ENCODE results near the gene ACIN1. TPM values are rescaled to one million over a fixed set of nuclear protein-coding genes. Genes with fewer than 3 reads are reported as not detected.

ACIN1 gene
- total RNA-seq, 1 donor from 2014 or later = 67.8 TPM

DNA sequence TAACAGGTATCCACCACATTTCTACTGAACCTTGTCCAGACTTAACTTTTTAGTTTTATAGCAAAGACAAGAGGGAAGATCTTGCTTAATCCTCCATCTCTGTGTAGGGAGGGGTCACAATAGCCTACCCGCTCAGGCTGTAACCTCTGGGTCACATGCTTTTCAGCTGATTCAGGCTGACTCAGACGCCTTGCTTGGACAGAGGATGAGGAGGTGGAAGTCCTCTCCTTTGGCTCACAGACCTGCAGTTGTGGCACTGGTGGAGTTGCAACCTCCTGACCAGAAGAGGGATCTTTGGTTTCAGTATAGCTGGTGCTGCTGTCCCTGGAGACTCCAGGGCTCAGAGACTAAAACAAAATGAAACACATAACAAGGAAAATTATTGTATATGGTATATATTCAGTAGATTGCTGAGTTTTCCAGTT, 16.2 kb downstream of the ACIN1 start:
- DNase-seq = no peak

DNA sequence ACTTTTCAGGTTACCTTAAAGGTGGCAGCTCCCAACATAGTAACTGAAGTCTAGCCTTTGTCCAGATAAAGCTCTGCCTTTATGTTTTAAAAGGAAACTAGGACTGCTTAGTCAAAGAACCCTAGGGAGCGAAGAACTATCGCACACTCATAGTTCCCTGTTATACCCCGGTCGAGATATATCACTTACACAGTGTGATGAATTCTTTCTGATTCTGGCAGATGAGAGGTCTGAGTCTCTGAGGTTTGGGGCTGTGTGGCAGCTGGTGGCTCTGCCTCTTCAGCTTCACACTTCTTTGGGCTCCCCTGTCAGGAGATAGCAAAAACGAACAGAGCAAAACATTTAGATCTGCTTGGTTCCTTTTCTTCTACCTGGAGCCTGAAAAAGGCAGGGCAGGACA, 17.0 kb downstream of the ACIN1 start:
- DNase-seq = no peak

DNA sequence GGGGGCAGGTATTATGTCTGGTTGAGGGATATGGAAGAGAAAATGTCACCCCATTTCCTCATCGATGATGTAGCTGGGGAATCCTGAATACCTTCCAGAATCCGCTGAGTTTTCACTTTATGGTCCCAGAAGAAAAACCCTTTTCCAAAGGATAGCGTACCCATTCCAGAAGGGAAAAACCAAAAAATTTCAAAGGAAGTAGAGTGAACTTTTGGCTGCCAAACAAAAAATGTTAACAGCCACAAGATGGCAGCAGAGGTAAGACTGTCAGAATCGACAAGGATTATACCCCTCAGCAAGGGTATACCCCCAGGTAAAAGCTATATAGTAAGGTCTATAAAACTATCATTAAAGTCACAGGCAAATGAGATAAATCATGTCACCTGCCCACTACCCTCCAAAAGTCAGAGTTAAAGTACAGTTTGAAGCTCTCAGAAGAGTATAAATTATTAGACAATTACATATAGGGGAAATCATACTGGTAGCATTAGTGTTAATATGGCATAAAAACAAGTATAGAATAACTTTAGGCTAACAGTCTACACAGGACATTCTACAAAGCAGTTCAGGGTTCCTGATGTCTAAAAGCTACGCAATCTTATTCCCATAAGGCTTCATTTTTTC, 18.0 kb downstream of the ACIN1 start:
- DNase-seq = no peak

DNA sequence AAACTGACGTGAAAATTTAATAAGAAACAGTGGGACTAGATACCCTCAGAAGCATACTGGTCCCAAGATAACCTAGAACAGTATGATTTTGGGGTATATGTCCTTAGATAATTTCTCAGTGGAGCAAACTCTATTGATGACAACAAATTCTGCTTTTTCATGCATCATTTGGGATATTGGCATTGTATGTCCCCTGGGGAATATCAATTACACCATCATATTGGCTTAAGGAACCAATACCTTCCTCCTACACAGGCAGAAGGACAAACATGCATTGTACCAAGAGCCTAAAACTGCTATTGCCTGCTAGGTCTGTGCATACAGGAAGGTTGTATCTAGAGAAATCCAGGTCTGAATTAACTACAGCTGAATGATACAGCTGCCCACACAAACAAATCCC, 20.0 kb downstream of the ACIN1 start:
- DNase-seq = no peak

DNA sequence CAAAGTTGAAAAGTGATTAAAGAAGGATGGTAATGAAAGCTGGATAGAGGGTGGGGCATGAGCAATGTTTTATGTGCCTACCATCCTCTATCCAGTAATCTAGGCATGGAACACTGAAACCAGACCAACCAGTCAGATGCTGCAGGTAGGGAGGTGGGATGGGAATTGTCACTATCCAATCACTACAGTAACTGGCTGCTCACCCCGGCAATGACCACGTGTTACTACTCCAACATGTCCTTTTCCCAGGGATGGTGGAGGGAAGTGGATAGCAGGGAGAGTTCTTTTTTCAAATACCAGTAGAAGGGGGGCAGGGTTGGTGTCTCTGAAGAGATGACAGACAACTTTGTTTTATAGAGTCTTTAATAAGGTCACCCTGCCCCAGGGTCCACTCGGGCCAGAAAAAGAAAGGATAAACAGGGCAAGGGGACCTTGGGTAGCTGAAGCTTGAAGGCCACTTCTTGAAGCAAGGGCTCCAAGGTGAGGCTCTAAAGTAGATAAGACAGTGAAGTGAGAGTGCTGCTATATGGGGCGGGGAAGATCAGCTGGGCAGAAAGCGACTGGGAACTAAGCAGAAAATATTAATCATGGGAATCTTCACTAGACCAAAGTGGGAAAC, 22.9 kb downstream of the ACIN1 start:
- no peak for DNase-seq

DNA sequence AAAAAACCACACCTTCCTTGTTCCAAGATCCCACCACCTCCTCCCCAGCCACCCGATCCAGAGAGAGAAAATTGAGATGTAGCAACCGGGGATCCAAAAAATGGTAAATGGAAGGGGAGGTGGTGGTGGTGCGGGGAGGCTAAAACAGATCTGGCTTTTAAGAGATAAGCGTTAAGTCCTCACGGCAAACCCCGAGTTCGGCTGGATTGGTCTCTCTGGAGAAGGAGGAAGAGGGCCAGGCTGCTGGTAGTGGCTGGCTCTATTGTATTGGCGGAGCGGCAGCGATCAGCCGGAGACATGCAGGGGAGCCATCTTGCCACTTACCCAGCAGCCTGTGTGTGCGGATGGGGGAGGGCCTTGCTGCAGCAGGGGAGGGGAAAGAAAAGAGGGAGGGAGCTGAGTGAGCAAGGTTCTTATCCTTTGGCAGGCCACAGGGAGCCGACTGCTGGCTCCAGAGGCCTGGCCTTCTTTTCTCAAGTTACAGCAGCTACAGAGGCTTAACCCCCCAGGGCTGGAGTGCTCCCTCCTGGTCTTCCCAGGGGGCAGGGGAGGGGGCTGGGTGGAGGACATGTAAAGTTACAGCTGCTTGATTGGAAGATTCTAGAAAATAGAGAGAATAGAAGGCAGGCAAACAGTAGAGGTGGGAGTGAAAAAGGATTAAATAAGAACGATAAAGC, 23.6 kb downstream of the ACIN1 start:
- no peak for DNase-seq

DNA sequence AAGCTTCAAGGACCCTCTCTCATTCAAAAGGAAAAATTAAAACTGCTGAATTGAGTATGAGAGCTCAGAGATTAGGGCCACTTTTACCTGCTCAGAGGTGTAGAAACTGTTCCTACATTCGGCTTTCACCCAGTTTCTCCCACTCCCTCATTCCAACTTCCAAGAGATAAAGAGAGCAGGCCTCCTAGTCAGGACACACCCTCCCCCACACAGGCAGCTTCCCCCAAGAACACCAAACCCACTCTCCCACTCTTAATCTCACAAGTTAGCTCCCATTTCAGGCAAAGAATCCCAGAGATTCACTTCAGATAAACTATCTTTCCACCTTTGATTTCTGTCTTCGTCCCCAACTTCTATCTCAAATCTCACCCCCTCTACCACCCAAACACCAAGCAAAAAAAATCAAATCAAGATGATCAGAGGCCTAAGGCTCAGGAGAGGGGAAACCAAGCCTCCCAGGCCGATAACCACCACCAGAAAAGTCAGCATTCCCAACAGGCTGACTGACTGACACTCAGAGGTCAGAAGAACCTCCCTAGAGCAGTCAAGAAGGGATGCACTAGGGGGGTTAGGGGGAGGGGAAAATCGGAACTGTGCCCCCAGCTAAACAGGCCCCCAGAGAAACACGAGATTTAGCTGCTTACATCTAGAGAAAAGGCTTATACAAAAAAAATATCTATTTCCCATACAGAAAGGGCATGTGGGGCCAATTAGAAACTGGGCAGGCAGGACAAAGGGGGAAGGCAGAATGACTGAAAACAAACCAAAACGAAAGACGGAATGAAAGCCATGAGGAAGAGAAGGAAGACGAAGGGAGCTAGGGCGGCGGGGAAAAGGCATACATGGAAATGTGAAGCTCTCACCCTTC, 24.4 kb downstream of the ACIN1 start:
- DNase-seq = no peak

DNA sequence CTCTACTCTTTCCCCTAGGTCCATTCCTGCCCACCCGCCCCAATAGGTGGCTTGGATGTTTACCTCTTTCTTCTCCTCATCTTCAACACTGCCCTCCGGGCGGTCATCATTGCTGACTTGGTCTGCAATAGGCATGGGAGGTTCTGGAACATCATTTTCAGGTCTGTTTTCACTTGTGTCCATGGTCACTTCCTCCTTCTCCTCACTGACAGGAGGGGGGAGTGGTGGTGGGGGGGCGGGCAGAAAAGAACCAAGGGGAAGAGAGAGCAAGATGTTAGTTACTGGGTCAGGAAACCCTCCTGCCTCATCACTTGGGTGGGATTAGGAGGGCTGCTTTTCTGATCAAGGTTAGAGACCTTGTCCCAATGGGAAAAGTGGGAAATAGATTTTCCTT, 25.5 kb downstream of the ACIN1 start:
- no peak for DNase-seq

DNA sequence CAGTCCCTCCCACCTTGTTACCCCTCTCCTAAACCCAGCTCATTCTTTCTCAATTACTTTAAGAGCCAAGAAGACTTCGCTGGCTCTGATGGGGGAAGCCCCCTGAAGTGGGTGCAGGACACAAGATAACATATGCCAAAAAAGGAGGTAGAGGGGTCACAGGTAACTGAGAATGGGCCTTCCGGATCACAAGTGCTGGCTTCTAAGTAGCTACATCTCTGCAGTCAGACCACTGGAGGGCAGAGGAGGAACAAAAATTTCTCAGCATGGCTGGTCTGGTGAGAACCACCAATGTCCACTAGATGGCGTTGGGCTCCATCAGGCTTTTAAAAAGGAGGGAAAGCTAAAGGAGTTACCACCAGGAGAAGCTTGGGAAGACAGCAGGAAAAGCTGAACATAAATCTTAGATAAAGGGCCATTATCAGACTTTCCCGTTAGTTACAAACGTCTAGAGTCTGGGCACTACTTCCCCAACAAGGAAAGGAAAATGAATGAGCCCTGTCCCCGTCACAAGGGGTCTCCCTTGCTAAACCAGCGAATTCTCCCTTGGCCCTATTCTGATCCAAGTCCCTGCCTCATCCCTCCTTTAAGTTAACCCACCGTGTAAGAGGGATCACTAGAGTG, 26.0 kb downstream of the ACIN1 start:
- DNase-seq = no peak

DNA sequence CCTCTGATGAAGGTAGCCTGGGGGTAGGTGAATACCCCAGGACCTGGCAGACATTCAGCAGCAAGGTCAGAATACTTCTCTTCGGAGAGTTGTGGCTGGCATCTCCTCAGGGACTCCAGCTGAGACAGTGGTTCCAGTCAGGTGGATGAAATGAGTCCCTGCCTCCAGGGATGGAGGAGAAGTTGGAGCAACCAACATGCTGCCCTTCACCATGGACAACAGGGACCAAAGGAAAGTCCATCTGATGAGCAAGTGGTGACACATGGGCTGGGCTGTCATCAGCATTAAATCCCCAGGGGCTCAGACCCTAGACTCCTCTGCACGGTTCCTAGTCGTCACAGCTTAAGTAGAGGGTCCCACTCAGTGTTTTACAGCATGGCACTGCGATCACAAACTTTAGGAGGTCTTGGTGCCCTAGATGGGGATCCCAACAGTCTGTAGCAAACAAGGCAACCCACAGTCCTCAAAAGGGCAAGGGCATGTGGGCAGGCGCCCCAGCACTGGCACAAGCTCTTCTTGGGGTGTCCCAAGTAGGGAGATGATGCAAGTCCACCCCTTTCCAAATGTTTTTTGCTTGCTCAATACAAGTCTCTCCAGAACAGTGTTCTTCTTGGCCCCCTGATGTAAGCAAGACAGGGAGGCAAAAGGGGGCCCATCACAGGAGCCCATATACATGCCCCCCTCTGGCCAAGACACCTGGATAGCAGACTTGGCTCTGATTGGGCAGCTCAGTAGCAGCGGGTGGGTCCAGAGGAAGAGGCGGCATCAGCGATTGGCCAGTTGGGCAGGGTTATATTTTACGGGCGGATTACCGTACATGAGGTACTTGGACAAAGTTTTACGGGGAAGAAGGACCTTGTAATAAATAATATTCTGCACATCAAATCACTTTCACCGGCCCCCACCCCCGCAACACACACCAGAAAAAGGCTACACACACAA, 26.8 kb downstream of the ACIN1 start:
- no peak for DNase-seq

DNA sequence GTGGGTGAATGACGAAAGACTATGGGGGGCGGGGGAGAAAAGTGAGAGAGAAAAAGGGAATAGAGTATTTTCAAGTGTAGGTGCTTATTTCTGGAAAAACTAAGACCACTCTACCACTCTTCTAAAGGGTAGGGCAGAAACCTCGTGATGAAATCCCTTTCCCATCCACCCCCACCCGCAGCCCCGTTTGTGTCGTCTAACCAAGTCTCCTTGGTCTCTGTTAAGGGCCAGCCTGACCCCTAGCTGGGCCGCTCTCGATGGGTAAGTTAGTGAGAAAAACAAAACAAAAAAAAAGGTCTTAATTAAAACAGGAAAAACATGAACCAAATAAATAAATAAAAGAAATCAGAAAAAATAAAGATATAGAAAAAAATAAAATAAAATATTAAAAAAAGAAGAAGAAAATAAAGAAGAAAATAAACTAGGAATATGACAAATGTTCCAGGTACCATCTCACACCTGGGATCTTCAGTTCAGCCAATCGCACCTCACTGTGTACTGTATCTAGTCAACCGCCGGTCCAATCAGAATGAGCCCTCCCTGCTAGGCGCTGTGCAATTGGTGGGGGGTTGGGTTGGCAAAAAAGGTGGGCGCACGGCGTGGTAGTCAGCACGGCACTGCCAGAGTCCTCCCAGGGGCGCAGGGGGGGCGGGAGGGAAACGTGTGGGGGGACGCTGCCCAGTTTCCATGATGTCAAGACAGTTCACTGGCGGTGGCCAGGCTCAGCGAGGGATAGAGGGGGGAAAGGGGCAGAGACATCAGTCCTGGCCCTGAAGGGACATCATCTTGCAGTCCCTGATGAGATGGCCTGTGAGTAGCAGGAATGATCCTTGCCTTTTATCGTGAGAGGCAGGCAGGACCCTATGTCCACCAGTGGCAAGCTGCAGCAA, 27.8 kb downstream of the ACIN1 start:
- DNase-seq = no peak

DNA sequence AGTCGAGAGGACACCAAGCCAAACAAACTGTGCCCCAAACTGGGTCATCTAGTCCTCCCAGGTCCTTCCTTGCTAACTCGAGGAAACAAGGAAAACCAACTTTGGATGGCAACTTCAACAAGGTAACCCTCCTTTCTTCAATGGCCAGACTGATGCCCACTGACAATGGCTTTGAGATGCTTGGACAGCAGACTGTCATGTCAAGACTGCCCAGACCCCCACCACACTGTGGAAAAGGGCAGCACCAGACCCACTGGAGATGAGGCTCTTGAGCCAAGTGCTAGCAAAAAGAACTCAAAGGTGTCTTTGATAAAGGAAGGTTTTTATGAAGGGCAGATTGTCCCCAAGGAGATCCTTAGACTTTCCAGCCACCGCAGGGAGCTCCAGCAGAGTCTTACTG, 28.6 kb downstream of the ACIN1 start:
- DNase-seq = no peak

DNA sequence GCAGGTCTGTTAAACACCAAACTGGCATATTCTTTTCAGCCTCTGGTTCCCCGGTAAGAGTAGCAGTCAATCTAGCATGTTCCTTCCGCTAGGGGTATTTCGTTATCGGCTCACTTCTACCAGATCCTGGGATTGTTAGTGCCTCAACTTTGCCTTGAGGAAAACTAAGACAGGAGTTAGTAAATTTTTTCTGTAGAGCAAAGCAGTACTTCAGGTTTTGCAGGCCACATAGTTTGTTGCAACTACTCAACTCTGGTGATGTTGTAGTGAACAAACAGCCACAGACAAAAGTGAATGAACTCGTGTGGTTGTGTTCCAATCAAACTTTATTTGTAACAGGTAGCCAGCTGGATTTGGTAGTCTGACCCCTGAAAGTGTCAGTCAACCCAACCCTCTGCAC, 31.3 kb downstream of the ACIN1 start:
- no peak for DNase-seq

DNA sequence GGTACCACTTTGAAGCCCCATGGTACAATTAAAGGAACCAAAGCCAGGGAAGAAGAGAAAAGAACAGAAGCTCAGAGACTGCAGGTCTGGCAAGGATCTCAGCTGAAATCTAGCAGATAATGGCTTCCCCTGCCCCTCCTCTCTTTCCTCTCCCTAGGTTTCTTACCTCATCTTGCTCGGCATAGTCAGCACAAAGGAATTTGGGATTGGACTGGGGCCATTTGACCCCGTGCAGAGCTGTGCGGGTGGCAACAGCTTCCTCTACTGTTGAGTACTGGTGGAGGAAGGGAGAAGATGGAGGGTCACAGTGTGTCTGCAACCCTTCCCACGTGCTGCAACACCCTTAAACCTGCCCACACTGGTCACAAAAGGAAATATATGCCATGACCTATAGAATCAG, 32.9 kb downstream of the ACIN1 start:
- DNase-seq = no peak

DNA sequence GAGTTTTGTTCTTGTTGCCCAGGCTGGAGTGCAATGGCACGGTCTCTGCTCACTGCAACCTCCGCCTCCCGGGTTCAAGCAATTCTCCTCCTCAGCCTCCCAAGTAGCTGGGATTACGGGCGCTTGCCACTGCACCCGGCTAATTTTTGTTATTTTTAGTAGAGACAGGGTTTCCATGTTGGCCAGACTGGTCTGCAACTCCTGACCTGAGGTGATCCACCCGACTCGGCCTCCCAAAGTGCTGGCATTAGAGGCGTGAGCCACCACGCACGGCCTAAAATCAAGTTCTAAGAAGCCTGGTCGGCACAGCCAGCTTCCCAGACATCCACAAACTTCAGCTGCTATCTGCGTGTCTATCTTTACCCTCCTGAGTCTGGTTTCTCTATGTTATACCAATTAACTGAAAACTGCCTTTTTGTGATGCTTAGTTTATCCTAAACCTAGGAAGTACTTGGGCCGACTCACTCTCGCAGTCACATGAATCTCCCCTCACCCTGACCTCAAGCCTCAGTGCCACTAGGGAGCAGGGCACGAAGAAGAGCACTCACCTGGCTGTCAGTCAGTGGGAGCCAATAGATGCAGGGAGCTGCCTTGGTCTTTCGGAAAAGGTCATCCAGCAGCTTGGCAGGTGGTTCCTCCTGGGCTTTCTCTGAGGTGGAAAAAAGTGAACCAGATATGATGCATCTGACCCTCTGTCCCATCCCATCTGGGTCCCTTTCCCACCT, 34.2 kb downstream of the ACIN1 start:
- no peak for DNase-seq

DNA sequence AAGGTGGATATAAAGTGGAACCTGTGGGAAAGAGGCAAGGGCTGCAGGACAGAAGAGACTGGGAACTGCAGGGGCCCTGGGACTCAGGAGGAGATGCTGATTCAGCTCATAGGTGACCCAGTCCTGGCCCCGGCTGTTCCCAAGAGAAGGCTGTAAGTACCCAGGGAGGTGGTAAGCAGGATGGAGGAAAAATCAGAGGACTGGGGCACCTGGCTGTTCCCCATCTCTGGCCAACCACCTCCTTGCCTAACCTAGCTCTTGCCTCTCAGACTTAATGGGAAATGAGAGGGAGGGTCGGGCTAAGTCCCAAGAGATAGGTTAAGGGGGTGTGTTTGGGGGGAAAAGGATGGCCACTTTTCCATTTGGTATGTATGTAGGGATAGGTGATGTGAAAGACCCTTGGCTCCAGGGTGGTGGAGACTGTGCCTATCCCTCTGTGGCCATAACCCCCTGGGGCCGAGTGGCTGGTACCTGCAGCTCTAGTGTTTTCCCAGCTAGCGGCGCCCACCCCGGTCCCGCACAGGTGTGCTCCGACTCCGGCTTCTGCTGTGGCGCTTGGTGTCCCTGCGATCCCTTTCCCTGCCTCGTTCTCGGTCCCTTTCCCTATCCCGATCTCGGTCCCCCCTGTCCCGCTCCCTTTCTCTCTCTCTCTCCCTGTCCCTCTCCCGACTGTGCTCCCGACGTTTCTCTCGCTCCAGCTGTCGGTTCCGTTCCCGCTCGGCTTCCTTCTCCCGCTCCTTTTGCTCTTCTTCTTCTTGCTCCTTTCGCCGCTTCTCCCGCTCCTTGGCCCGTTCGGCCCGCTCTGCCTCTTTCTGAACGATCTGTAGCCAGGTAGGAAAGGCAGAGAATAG, 36.1 kb downstream of the ACIN1 start:
- DNase-seq = no peak

DNA sequence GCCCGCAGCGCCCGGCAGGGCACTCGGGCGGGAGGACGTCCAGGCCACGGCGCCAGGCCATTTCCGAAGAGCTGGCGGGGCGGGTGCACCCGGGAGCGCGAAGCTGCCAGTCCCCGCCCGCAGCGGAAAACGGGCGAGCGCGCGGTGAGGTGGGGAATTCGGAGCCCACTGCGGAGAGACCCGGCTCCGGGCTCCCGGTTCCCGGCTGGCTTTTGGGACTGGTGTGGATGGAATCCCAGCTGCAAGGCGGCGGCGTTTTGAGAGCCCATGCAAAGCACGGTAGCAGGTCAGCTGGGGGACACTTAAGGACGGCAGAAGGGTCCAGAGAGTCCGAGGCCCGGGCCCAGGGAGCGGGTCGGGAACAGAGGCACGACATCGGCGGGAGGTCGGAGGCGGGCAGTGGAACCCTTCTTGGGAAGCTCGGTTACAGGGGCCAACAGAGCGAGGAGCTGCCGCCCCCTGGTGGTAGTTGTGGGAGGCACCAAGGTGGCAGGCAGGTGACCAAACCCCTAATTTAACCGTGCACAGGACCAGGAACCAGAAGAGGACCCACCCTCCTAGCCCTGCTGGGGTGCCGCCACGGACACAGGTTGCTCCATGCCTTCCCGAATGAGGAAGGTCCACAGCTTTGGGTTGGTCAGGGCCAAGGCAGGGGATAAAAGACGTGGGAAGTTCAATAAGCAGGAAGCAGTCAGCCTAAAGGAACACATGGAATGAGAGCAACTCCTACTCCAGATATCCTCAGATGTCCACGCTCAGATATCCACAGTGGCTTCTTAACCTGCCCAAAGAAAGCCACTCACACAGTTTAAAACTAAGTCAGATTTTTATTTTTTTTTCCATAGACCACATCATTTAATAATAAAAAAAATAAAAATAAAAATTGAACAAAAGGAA, 36.9 kb downstream of the ACIN1 start:
- DNase-seq = no peak

All from occipital lobe (tissue), 2 donors.